Fibroblast of the conjunctiva (primary cell): ENCODE data around the gene LY9.
"Not testable (repeated sequence)": the region's sequence is repeated elsewhere in the genome, so short reads cannot be mapped to it uniquely, and the experiment has no call there.

Source experiments
- DNase-seq: peaks from one replicate; pipeline ENCODE4 v3.0.0-alpha.2; 2010; ENCODE audit warnings: low read depth

LY9 gene

GRCh38 chr1:160774886-160775719 lies 20.9 kb upstream of the LY9 start:
- no peak for DNase-seq

- DNase-seq, result no peak
Observed at GRCh38 chr1:160776178-160776577, 19.8 kb upstream of the LY9 start.

- no peak for DNase-seq
Observed at GRCh38 chr1:160777486-160778089, 18.4 kb upstream of the LY9 start.

- DNase-seq, result no peak
Observed at GRCh38 chr1:160778976-160779375, 17.0 kb upstream of the LY9 start.

GRCh38 chr1:160779626-160780397 lies 16.2 kb upstream of the LY9 start:
- DNase-seq, result no peak

GRCh38 chr1:160780398-160780755 lies 15.6 kb upstream of the LY9 start:
- no peak for DNase-seq

- DNase-seq, result no peak
Observed at GRCh38 chr1:160781186-160781766, 14.7 kb upstream of the LY9 start.

- no peak for DNase-seq
Observed at GRCh38 chr1:160781914-160782689, 13.9 kb upstream of the LY9 start.

- not testable (repeated sequence) for DNase-seq
Observed at GRCh38 chr1:160782988-160783765, 12.8 kb upstream of the LY9 start.

- no peak for DNase-seq
Observed at GRCh38 chr1:160789051-160789701, 6.8 kb upstream of the LY9 start.

- DNase-seq, result no peak
Observed at GRCh38 chr1:160789702-160790611, 6.0 kb upstream of the LY9 start.

- no peak for DNase-seq
Observed at GRCh38 chr1:160794376-160794775, 1.6 kb upstream of the LY9 start.

GRCh38 chr1:160797271-160797709 lies 1.3 kb downstream of the LY9 start:
- DNase-seq, result no peak

GRCh38 chr1:160797861-160798273 lies 1.9 kb downstream of the LY9 start:
- DNase-seq, result no peak

GRCh38 chr1:160798439-160798838 lies 2.5 kb downstream of the LY9 start:
- DNase-seq, result no peak

- no peak for DNase-seq
Observed at GRCh38 chr1:160799641-160800040, 3.7 kb downstream of the LY9 start.

- DNase-seq, result no peak
Observed at GRCh38 chr1:160800142-160800541, 4.2 kb downstream of the LY9 start.

- no peak for DNase-seq
Observed at GRCh38 chr1:160800645-160801408, 4.9 kb downstream of the LY9 start.
